Endothelial cell of umbilical vein (primary cell): Measurements from ENCODE around the gene ITPR1. TPM values are rescaled to one million over a fixed set of nuclear protein-coding genes. Genes with fewer than 3 reads are reported as not detected.

Source experiments
- BruUV-seq: library from RNA; stranded (reverse); fragments of 400-500 nt; replicated peaks from 2 replicates; lab custom pipeline; 2021; lab: Mats Ljungman, UMichigan
- CTCF ChIA-PET: fragments of 300-600, 350-600 bp; sonication (Branson Sonifier 250); formaldehyde crosslinking; loops from one replicate; lab custom pipeline; 2021; ENCODE audit warnings: antibody characterized with exemption, inconsistent platforms; lab: Charles Lee
- POLR2A ChIA-PET: fragments of 300-600, 350-600 bp; sonication (Branson Sonifier 250); formaldehyde crosslinking; loops from one replicate; lab custom pipeline; 2021; ENCODE audit warnings: antibody characterized with exemption, inconsistent platforms; lab: Charles Lee
- DNase-seq: peaks from one replicate; pipeline ENCODE4 v3.0.0-alpha.2; 2011; ENCODE audit warnings: low read depth, low spot score
- FAIRE-seq: peaks from 2 replicates; lab custom pipeline; 2011; peaks lifted over from hg19 to GRCh38; lab: Jason Lieb, UNC
- H2AFZ ChIP-seq: 2 replicates; pipeline ENCODE4 v1.6.0; 2012; ENCODE audit warnings: low read depth, low read length, control low read depth, inconsistent platforms
- H3K27ac ChIP-seq: 2 replicates; pipeline ENCODE4 v1.5.1; 2011; ENCODE audit warnings: low read depth, mild to moderate bottlenecking, control low read depth, low read length, moderate library complexity; ENCODE audit not compliant: insufficient read depth
- H3K27me3 ChIP-seq, 2 experiments: 2 replicates each; pipeline versions ENCODE4 v1.6.0 to v1.6.1; 2011; ENCODE audit warnings: low read length in 2 of 2, mixed read lengths in 1 of 2; ENCODE audit not compliant: control insufficient read depth in 2 of 2, insufficient read depth in 2 of 2
- H3K36me3 ChIP-seq, 2 experiments: 2 replicates in 1 of 2; 3 replicates in 1 of 2; pipeline ENCODE4 v1.5.1; 2011; ENCODE audit warnings: low read length in 2 of 2, mild to moderate bottlenecking in 1 of 2, moderate library complexity in 1 of 2; ENCODE audit not compliant: control insufficient read depth in 2 of 2, insufficient read depth in 2 of 2; ENCODE audit errors: extremely low read depth in 1 of 2
- H3K4me1 ChIP-seq: 3 replicates; pipeline ENCODE4 v1.5.1; 2011; ENCODE audit warnings: mild to moderate bottlenecking, low read length; ENCODE audit not compliant: control insufficient read depth, insufficient read depth; ENCODE audit errors: extremely low read depth
- H3K4me2 ChIP-seq: 2 replicates; pipeline ENCODE4 v1.6.1; 2011; ENCODE audit warnings: low read length, control low read depth, mixed read lengths; ENCODE audit not compliant: insufficient read depth
- H3K4me3 ChIP-seq, 3 experiments: fragments of 200-600 bp in 1 of 3; sonication (generic), shearing (Covaris generic) in 1 of 3; replicated peaks in 1 of 3; 2 replicates each; pipeline ENCODE4 v1.5.1; 2011 to 2016; ENCODE audit warnings: control low read depth in 3 of 3, low read length in 3 of 3, mild to moderate bottlenecking in 2 of 3, inconsistent platforms in 1 of 3, low read depth in 1 of 3, moderate library complexity in 1 of 3; ENCODE audit not compliant: insufficient read depth in 1 of 3
- H3K79me2 ChIP-seq: 2 replicates; pipeline ENCODE4 v1.6.0; 2012; ENCODE audit warnings: low read length, inconsistent platforms; ENCODE audit not compliant: control insufficient read depth, insufficient read depth
- H3K9ac ChIP-seq: replicated peaks from 2 replicates; pipeline ENCODE3; 2011; ENCODE audit warnings: low read length, control low read depth; ENCODE audit not compliant: insufficient read depth; ENCODE audit errors: extremely low read depth
- H3K9me1 ChIP-seq: replicated peaks from 3 replicates; pipeline ENCODE4 v1.6.0; 2011; ENCODE audit warnings: mild to moderate bottlenecking, low read length; ENCODE audit not compliant: control insufficient read depth, insufficient read depth; ENCODE audit errors: extremely low read depth
- H3K9me3 ChIP-seq: replicated peaks from 2 replicates; pipeline ENCODE4 v1.5.1; 2012; ENCODE audit warnings: low read length, inconsistent platforms; ENCODE audit not compliant: control insufficient read depth, insufficient read depth
- H4K20me1 ChIP-seq: replicated peaks from 2 replicates; pipeline ENCODE3; 2011; ENCODE audit warnings: mild to moderate bottlenecking, low read length; ENCODE audit not compliant: control insufficient read depth, insufficient read depth; ENCODE audit errors: extremely low read depth
- CTCF ChIP-seq, 2 donors: IDR thresholded peaks; 1 replicate in 1 of 2; 2 replicates in 1 of 2; pipeline ENCODE4 v1.5.1; 2011; ENCODE audit warnings: low read length in 2 of 2, mild to moderate bottlenecking in 2 of 2, moderate library complexity in 2 of 2, control low read depth in 1 of 2, inconsistent platforms in 1 of 2, low read depth in 1 of 2; ENCODE audit not compliant: insufficient read depth in 1 of 2; ENCODE audit errors: extremely low read depth in 1 of 2
- EZH2 ChIP-seq: IDR thresholded peaks from 2 replicates; pipeline ENCODE4 v1.6.1; 2012; ENCODE audit warnings: borderline replicate concordance, low read depth, mild to moderate bottlenecking, moderate library complexity, low read length, inconsistent platforms; ENCODE audit not compliant: severe bottlenecking
- FOS ChIP-seq: IDR thresholded peaks from 2 replicates; pipeline ENCODE4 v1.6.1; 2011; ENCODE audit warnings: mild to moderate bottlenecking, low read length, moderate library complexity, borderline replicate concordance; ENCODE audit not compliant: insufficient read depth
- GATA2 ChIP-seq: IDR thresholded peaks from 2 replicates; pipeline ENCODE4 v1.7.0; 2011; ENCODE audit warnings: low read depth, mild to moderate bottlenecking, moderate library complexity, mixed read lengths, low read length; ENCODE audit not compliant: insufficient read length, insufficient read depth
- JUN ChIP-seq: IDR thresholded peaks from 2 replicates; pipeline ENCODE4 v1.6.1; 2011; ENCODE audit warnings: borderline replicate concordance, low read depth; ENCODE audit not compliant: insufficient read length, insufficient read depth
- MAX ChIP-seq: IDR thresholded peaks from 2 replicates; pipeline ENCODE4 v1.6.1; 2011; ENCODE audit not compliant: insufficient read depth, insufficient read length
- MYC ChIP-seq: IDR thresholded peaks from one replicate; pipeline ENCODE4 v1.6.1; 2011; ENCODE audit warnings: mild to moderate bottlenecking, low read depth, low read length
- POLR2A ChIP-seq: IDR thresholded peaks from 2 replicates; pipeline ENCODE4 v1.6.1; 2012; ENCODE audit warnings: low read depth, mild to moderate bottlenecking, control low read depth, low read length
- POLR2AphosphoS5 ChIP-seq: IDR thresholded peaks from 2 replicates; pipeline ENCODE4 v1.6.1; 2012; ENCODE audit warnings: low read depth, mild to moderate bottlenecking, control low read depth, low read length, moderate library complexity; ENCODE audit not compliant: insufficient read depth
- dilution Hi-C: fragments of 300-500 bp; cut with MboI; formaldehyde crosslinking; loops from one replicate; pipeline ENCODE4 v1.15.0; 2019; ENCODE audit warnings: low sequenced_read_pairs; ENCODE audit not compliant: extremely low pct_ligation_motif_present
- intact Hi-C: fragments of 100-400 bp; cut with micrococcal nuclease; formaldehyde crosslinking; loops from one replicate; pipeline ENCODE4 v1.10.0; 2022
- polyA plus RNA-seq, 4 experiments: library from polyadenylated mRNA; depleted of rRNA in 3 of 4; stranded (reverse) in 3 of 4; unstranded in 1 of 4; fragments of >200 nt; gene quantifications; 2 replicates each; pipeline versions ENCODE4 v1.2.1 to v1.2.3, GENCODE V29; 2011 to 2012; ENCODE audit warnings: missing spikeins in 1 of 4
- total RNA-seq: library from RNA; stranded (reverse); gene quantifications from 2 replicates; pipeline ENCODE4 v1.2.3, GENCODE V29; 2021

ITPR1 gene
- total and polyA plus RNA-seq, 2 donors (not counting 3 experiments of a cell fraction or from before 2014, with no cell fraction given) = 5.1 to 16.1 TPM

GRCh38 chr3:4714045-4714444, 220.9 kb downstream of the ITPR1 start:
- TF ChIP-seq MYC (no peak), EZH2 (no peak), POLR2AphosphoS5 (no peak), POLR2A (no peak), MAX (no peak), FOS (no peak), JUN (no peak), CTCF (IDR thresholded peaks at IDR 0.05; ENCODE audit: extremely low read depth in 1 of 2, insufficient read depth in 1 of 2, low read depth in 1 of 2, low read length in 2 of 2) (no peak), GATA2 (no peak)
- H3K9me1 ChIP-seq = no peaks in the 10 kb centered on the region
- H3K27ac ChIP-seq = no peak overlapping the region
- no peak overlapping the region for H2AFZ ChIP-seq
- H3K9me3 ChIP-seq = no peaks in the 10 kb centered on the region
- no TSS peak for BruUV-seq
- no peak for DNase-seq
- no peak overlapping the region for H3K4me2 ChIP-seq
- no peak overlapping the region for H3K4me3 ChIP-seq
- H3K4me1 ChIP-seq = peaks cover 2% of the 10 kb centered on the region
- CTCF ChIA-PET = interaction anchor here (1.2 to 8.8 kb wide), 5 partner anchors 266 to 344 kb away, joined by 4 to 284 read pairs (median 10); partner anchors contain the start of gene BHLHE40
- POLR2A ChIA-PET = no interaction called here
- no peaks in the 10 kb centered on the region for H3K36me3 ChIP-seq
- dilution Hi-C loops = no loop called here
- no peaks in the 10 kb centered on the region for H4K20me1 ChIP-seq
- H3K27me3 ChIP-seq = no peaks in the 10 kb centered on the region
- FAIRE-seq = no peak
- no peaks in the 10 kb centered on the region for H3K79me2 ChIP-seq
- H3K9ac ChIP-seq = no peak overlapping the region
- intact Hi-C loops = loop anchor here (5.0 kb wide), 1 partner anchor 473 kb away; the partner anchor contains the start of gene EDEM1
